Common myeloid progenitor, CD34-positive (primary cell): Measurements from ENCODE around the gene MRPL1.
A peak's percentile ranks its signal among the peaks of the same experiment; 100 is the strongest.
"Not testable (repeated sequence)": the region's sequence is repeated elsewhere in the genome, so short reads cannot be mapped to it uniquely, and the experiment has no call there.

Experiments
- CTCF ChIA-PET: fragments of 350-600 bp; sonication (Branson Sonifier 250); formaldehyde crosslinking; loops from one replicate; lab custom pipeline; 2021; ENCODE audit warnings: antibody characterized with exemption; lab: Charles Lee
- POLR2A ChIA-PET: fragments of 350-600 bp; sonication (Branson Sonifier 250); formaldehyde crosslinking; loops from one replicate; lab custom pipeline; 2021; ENCODE audit warnings: antibody characterized with exemption; lab: Charles Lee
- DNase-seq, 3 donors: peaks; one replicate each; pipeline versions ENCODE4 v3.0.0 to v3.0.0-alpha.2; 2013
- H3K27ac ChIP-seq, 2 experiments: 1 replicate in 1 of 2; 2 replicates in 1 of 2; pipeline ENCODE4 v1.7.0; 2013; ENCODE audit warnings: inconsistent platforms in 2 of 2, low read length in 2 of 2, mild to moderate bottlenecking in 2 of 2, low read depth in 1 of 2, moderate library complexity in 1 of 2; ENCODE audit not compliant: severe bottlenecking in 2 of 2, insufficient read depth in 1 of 2, poor library complexity in 1 of 2
- H3K27me3 ChIP-seq, 5 experiments: replicated peaks in 2 of 5; 1 replicate in 3 of 5; 2 replicates in 2 of 5; pipeline versions ENCODE4 v1.6.1 to v1.7.0; 2013; ENCODE audit warnings: low read length in 4 of 5, mild to moderate bottlenecking in 2 of 5, moderate library complexity in 2 of 5, inconsistent platforms in 1 of 5; ENCODE audit not compliant: insufficient read depth in 5 of 5, control insufficient read depth in 4 of 5
- H3K36me3 ChIP-seq, 4 experiments: 1 replicate in 2 of 4; 2 replicates in 2 of 4; pipeline versions ENCODE4 v1.6.1 to v1.7.0; 2013; ENCODE audit warnings: low read length in 3 of 4, control low read depth in 1 of 4, mild to moderate bottlenecking in 1 of 4; ENCODE audit not compliant: control insufficient read depth in 4 of 4, insufficient read depth in 4 of 4
- H3K4me1 ChIP-seq, 4 experiments: 1 replicate in 3 of 4; 2 replicates in 1 of 4; pipeline versions ENCODE4 v1.6.1 to v1.7.1; 2013; ENCODE audit warnings: low read length in 3 of 4, mild to moderate bottlenecking in 3 of 4, control low read depth in 1 of 4, inconsistent platforms in 1 of 4, moderate library complexity in 1 of 4; ENCODE audit not compliant: control insufficient read depth in 4 of 4, insufficient read depth in 4 of 4; ENCODE audit errors: control extremely low read depth in 1 of 4
- H3K4me3 ChIP-seq, 7 experiments: 1 replicate in 4 of 7; 2 replicates in 3 of 7; pipeline versions ENCODE4 v1.5.1 to v1.7.0; 2013; ENCODE audit warnings: mild to moderate bottlenecking in 7 of 7, low read length in 6 of 7, moderate library complexity in 6 of 7, inconsistent platforms in 2 of 7, low read depth in 2 of 7, control low read depth in 1 of 7; ENCODE audit not compliant: insufficient read depth in 4 of 7, control insufficient read depth in 1 of 7; ENCODE audit errors: extremely low read depth in 1 of 7
- H3K9me3 ChIP-seq, 5 experiments: 1 replicate in 4 of 5; 2 replicates in 1 of 5; pipeline versions ENCODE4 v1.6.1 to v1.7.1; 2013; ENCODE audit warnings: low read length in 4 of 5, mild to moderate bottlenecking in 2 of 5, inconsistent platforms in 1 of 5, low read depth in 1 of 5, moderate library complexity in 1 of 5; ENCODE audit not compliant: control insufficient read depth in 4 of 5, insufficient read depth in 2 of 5; ENCODE audit errors: control extremely low read depth in 1 of 5
- WGBS: methylation state at CpG from one replicate; pipeline ENCODE4 v1.1.5; 2013; ENCODE audit not compliant: insufficient coverage; 5-methylcytosine and 5-hydroxymethylcytosine counted together

Gene MRPL1

GRCh38 chr4:77983612-77984311 is 121.1 kb downstream of the MRPL1 start:
- H3K4me3 ChIP-seq, H3K27me3 ChIP-seq, H3K36me3 ChIP-seq, H3K27ac ChIP-seq, H3K4me1 ChIP-seq, H3K9me3 ChIP-seq, DNase-seq, POLR2A ChIA-PET, CTCF ChIA-PET: not testable (repeated sequence)
- 92% methylated on average over 20 of the region's 44 CpGs for WGBS

GRCh38 chr4:77989968-77990367 is 127.3 kb downstream of the MRPL1 start:
- Histone ChIP-seq H3K27me3 (no peaks in the 10 kb centered on the region), H3K9me3 (no peaks in the 10 kb centered on the region), H3K4me3 (no peak overlapping the region), H3K4me1 (no peaks in the 10 kb centered on the region), H3K27ac (no peak overlapping the region), H3K36me3 (no peaks in the 10 kb centered on the region)
- ChIA-PET POLR2A (no interaction called here), CTCF (interaction anchor here (0.6 to 1.3 kb wide), 2 partner anchors 13 to 1170 kb away, joined by 3 read pairs; no protein-coding TSS in a partner anchor)
- no peak for DNase-seq

- DNase-seq: no peak
- H3K9me3 ChIP-seq: no peaks in the 10 kb centered on the region
- ChIA-PET POLR2A (no interaction called here), CTCF (no interaction called here)
- H3K27ac ChIP-seq: no peak overlapping the region
- no peak overlapping the region for H3K4me3 ChIP-seq
- no peaks in the 10 kb centered on the region for H3K36me3 ChIP-seq
- no peaks in the 10 kb centered on the region for H3K27me3 ChIP-seq
- no peaks in the 10 kb centered on the region for H3K4me1 ChIP-seq
These were observed 127.8 kb downstream of the MRPL1 start for GRCh38 chr4:77990456-77990855.

GRCh38 chr4:77990904-77991358 is 128.3 kb downstream of the MRPL1 start:
- Histone ChIP-seq H3K4me3 (no peak overlapping the region), H3K27ac (no peak overlapping the region), H3K9me3 (no peaks in the 10 kb centered on the region), H3K4me1 (no peaks in the 10 kb centered on the region), H3K27me3 (no peaks in the 10 kb centered on the region), H3K36me3 (no peaks in the 10 kb centered on the region)
- DNase-seq: no peak
- CTCF ChIA-PET: interaction anchor here (0.5 to 1.0 kb wide), 2 partner anchors 15 to 31 kb away, joined by 3 read pairs; no protein-coding TSS in a partner anchor
- POLR2A ChIA-PET: no interaction called here
- no CpG with 5 or more reads among the region's 2 CpGs for WGBS

- Histone ChIP-seq H3K27ac (no peak overlapping the region), H3K27me3 (no peaks in the 10 kb centered on the region), H3K9me3 (no peaks in the 10 kb centered on the region), H3K4me1 (no peaks in the 10 kb centered on the region), H3K36me3 (no peaks in the 10 kb centered on the region), H3K4me3 (no peak overlapping the region)
- POLR2A ChIA-PET: no interaction called here
- WGBS: 100% methylated on average over 1 of the region's 1 CpG
- no peak for DNase-seq
- CTCF ChIA-PET: interaction anchor here (0.9 to 2.4 kb wide), 3 partner anchors 9 to 872 kb away, joined by 3 to 5 read pairs (median 4); no protein-coding TSS in a partner anchor
These were observed 130.0 kb downstream of the MRPL1 start for GRCh38 chr4:77992581-77992980.

GRCh38 chr4:77994194-77994721 is 131.6 kb downstream of the MRPL1 start:
- Histone ChIP-seq H3K27ac (no peak overlapping the region), H3K27me3 (no peaks in the 10 kb centered on the region), H3K36me3 (no peaks in the 10 kb centered on the region), H3K9me3 (no peaks in the 10 kb centered on the region), H3K4me3 (no peak overlapping the region), H3K4me1 (no peaks in the 10 kb centered on the region)
- DNase-seq: peak; percentile 62 to 81 (median 73)
- CTCF ChIA-PET: interaction anchor here (0.6 to 2.4 kb wide), 12 partner anchors 14 to 870 kb away, joined by 3 to 7 read pairs (median 3); partner anchors contain the start of gene ANXA3
- POLR2A ChIA-PET: no interaction called here

- no CpG with 5 or more reads among the region's 3 CpGs for whole genome bisulfite sequencing
- ChIA-PET CTCF (interaction anchor here (0.7 to 0.8 kb wide), 2 partner anchors 29 to 667 kb away, joined by 3 read pairs; no protein-coding TSS in a partner anchor), POLR2A (no interaction called here)
- no peak for DNase-seq
- Histone ChIP-seq H3K4me1 (no peaks in the 10 kb centered on the region), H3K36me3 (no peaks in the 10 kb centered on the region), H3K9me3 (no peaks in the 10 kb centered on the region), H3K4me3 (no peak overlapping the region), H3K27me3 (no peaks in the 10 kb centered on the region), H3K27ac (no peak overlapping the region)
These were observed 133.4 kb downstream of the MRPL1 start for GRCh38 chr4:77996076-77996475.
